Measurements from ENCODE around the gene VPS4B.
"Not testable (repeated sequence)": the region's sequence is repeated elsewhere in the genome, so short reads cannot be mapped to it uniquely, and the experiment has no call there.

VPS4B gene

DNA sequence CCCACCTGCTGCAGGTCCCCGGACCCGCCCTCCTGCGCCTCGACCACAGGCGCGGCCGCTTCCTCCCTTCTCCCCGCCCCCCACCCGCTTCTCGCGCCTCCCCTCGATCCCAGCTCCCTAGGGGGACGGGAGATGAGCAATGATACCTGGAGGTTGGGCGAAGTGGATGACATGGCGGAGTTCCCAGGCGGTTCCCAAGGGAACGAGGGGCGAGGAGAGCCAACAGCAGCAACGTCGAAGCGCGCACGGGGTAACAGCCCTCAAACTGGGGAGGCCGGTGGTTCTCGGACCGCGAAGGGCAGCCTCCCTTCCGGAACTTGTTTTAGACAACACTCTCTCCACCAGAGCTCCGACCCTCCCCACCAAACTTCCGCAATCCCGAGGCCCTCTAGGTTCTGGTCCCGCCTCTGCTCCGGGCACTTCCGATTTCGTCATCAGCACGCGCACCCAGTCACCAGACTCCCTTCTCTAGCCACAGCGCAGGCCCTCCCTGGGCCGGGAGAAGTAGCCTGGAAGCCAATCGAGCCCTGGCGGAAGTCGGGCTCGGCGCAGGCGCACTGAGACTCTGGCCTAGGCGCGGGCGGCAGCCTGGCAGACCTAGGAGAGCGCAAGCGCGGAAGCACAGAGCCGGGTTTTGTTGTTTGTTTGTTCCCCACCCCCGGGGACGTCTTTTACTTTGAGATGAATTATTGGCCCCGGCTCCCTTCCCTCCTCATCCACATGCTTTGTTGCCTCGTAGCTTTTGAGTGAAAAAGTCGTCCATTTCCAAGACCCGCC is at the start of gene VPS4B:
Gene VPS4B (minus strand): TSS at position 390 of the 777 bp plus-strand sequence. CDS start 217 bp downstream, at position 173.
- DNase-seq, result peak; percentile 99

DNA sequence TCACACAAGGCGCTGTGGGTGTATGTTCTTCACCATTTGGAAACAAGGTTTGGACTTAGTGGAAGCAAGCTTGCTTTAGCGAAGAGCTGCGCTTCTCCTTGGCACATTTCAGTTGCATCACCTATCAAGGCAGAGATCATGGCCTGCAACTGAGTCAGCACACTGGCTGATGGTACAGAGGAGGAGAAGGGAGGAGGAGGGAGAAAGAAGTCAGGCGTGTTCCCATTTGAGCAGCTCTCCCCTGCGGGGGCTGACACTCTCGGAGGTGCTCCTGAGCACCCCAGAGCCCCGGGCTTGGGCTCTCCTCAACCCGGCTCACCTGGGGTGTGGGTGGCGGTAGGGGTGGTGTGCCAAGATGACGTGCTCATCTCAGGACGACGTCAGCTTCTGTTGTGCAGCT is 48.5 kb upstream of the VPS4B start:
- DNase-seq, result no peak

DNA sequence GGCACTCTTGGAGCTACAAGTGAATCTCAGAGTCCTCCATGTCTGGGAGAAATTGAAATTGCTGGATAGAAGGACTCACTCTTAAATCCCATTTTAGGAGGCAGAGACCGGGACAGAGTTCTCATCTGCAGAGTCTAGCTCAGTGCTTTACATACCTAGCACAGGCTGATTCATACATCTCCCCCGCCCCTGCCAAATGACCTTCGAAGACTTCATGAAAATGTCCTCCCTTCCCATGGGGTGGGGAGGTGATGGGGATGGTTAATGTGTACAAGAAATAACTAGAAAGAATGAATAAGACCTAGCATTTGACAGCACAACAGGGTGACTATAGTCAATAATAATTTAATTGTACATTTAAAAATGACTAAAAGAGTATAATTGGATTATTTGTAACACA is 46.3 kb upstream of the VPS4B start:
- no peak for DNase-seq

DNA sequence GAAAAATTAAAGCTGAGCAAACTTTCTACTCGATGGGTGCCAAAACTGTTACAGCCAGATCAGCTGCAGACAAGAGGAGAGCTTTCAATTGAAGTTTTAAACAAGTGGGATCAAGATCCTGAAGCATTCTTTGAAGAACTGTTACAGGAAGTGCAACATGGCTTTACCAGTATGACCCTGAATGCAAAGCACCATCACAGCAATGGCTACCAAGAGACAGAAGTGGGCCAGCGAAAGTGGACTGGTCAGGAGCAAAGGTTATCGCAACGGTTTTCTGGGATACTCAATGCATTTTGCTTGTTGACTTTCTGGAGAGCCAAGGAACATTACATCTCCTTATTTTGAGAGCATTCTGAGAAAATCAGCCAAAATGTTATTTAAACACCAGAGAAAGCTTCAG is 45.4 kb upstream of the VPS4B start:
- DNase-seq, result no peak

DNA sequence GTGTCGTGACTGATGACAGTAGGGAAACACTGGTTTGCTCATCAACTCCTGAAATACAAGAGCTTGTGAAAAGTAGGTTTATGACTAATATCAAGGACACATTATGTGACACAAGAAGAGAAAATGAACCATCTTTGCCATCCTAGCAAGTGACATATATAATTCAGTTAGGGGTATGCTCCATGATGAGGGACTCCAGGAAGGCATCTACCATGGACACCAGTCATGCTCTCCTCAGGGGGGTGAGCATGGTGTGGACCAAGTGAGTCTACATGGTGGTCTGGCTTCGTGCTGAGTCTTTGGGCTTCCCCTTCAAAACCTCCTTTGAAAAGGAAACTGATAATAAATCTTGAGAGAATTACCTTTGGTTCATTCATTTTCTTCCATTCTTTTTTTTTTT is 42.8 kb upstream of the VPS4B start:
- no peak for DNase-seq

DNA sequence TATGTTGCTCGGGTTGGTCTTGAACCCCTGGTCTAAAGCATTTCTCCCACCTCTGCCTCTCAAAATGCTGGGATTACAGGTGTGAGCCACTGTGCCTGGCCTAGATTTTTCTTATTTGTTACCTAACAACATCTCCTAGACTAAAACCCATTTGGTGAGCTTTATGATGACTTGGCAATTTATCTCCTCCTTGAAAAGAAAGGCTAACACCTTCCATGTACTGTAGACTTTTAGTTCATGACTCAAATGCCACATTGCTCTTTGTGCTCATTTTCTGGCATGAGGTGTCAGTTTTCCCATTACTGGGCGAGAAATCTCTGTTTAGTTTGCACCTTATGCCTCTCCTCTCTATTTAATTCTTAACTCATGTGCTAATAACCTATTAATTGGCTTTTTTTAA is 42.2 kb upstream of the VPS4B start:
- no peak for DNase-seq

DNA sequence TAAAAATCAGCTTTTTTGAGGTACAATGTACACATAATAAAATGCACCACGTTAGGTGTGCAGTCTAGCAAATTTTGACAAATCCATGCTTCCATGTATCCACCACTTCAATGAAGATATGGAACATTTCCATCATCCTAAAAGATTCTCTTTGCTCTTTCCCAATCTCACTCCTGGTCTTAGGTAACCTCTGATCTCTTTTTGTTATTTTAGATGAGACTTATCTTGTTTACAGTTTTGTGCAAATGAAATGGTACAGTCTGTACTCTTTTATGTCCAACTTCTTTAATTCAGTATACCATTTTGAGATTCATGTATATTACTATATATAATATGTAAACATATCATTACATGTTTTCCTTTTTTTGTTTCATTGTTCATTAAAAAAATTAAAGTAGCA is 38.1 kb upstream of the VPS4B start:
- no peak for DNase-seq

DNA sequence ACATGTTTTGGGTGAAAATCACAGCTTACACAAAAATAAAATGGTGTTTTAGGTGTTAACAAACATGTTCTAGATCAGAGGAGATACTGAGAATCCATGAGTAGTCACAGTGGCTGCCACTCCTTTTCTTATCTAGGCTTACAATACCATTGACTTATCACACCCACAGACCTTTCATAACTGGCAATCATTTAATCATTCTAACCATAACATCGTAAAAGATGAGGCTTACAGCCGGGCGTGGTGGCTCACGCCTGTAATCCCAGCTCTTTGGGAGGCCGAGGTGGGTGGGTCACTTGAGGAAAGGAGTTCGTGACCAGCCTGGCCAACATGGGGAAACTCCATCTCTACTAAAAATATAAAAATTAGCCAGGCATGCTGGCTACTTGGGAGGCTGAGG is 35.7 kb upstream of the VPS4B start:
- DNase-seq, result no peak

DNA sequence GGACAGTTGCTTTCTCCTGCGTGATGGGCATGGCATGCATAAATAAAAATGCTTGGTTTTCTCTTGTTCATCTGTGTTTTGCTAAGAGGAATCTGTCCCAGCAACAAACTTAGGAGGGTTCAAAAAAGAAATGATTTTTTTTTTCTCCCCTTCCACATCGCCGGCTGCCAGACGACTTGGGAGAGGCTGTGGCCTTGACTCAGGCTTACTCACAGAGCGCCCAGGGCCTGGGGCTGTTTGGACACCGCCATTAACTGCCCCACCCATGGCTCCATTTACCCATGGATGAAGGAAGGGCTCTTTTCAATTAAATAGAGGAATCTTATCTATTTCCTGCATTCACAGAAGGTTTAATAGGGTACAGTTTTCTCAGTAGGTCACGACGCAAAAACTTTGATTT is 32.2 kb upstream of the VPS4B start:
- no peak for DNase-seq

DNA sequence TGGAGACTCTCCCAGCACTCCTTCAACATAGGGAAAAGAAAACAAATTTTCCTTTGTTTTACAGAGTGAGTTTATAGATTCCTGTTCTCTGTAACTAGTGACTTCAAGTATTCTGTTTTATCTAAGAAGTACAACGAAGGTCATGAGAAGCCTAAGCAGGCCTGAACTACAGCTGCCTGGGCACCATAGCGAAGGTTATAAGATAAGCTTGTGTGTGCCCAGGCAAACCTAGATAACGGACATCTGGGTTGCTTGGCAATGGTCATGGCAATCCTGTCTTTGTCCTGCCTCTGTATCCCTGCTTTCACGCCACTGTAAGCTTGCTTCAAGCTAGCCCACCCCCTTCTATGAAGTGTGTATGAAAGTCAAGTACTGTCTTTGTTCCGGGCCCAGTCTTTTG is 30.5 kb upstream of the VPS4B start:
- not testable (repeated sequence) for DNase-seq

DNA sequence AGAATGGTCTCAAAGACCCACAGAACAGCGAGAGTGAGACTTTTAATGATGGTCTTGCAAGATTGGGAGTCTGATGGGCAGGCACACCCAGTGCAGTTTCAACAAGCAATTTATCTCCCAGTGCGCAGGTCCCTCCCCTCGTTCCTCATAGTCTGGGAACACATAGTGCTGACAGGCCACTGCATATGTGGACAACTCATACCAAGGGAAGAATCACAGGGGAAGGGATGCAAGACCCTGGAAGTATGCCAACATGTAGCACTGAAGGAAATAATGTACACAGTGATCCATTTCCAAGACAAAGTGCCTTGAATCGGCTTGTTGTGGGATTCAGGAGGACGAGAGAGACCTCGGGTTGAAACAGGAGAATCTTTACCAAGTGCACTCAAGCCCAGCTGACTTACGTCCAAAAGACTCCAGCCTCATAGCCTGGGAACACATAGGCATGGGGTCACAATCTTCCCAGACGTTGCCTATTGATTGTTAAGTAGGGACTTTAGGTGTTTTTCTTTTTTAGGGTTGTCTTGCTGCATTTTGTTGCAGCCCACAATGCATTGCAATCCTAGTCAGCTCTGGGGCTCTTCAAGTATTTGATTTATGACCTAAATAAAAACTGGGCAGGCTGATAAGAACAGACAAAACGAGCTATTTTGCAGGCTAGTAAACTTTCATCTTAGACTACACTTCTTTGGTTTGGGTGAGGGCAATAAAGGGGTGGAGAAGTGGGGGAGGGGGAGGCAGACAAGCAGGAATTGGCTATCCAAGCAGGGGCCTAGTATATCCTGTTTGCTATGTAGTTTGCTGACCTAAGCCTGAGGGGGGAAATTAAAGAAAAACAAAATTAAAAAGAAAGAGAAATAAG is 29.8 kb upstream of the VPS4B start:
- no peak for DNase-seq

DNA sequence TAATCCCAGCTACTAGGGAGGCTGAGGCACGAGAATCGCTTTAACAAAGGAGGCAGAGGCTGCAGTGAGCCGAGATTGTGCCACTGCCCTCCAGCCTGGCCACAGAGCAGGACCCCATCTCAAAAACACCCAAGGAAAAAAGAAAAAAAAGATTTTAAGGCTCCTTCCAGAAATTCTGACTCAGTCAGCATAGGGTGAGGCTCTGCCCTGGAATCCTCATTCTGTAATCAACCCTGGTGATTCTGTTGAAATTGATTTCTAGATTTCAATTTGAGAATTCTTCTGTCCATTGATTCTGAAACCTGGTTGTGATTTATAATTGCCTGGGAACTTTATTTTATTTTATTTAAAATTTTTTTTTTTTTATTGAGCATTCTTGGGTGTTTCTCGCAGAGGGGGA is 27.1 kb upstream of the VPS4B start:
- no peak for DNase-seq

DNA sequence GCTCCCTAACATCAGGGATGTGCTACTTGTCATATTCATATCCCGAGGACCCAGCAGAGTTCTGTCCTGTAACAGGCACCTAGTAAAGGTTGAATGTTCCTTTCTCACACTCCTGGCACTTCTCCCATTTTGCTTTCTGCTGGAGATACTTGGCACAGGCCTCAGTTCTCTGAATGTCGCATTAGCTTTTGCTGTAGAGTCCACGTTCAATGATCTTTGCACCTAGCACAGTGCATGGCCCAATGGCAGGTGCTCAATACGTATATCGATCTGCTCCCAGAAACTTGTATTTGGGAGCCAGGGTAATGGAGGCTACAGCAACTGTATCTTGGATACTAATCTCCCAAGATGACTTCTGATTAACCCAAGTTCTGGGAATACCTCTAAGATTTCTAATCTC is 24.8 kb upstream of the VPS4B start:
- no peak for DNase-seq

DNA sequence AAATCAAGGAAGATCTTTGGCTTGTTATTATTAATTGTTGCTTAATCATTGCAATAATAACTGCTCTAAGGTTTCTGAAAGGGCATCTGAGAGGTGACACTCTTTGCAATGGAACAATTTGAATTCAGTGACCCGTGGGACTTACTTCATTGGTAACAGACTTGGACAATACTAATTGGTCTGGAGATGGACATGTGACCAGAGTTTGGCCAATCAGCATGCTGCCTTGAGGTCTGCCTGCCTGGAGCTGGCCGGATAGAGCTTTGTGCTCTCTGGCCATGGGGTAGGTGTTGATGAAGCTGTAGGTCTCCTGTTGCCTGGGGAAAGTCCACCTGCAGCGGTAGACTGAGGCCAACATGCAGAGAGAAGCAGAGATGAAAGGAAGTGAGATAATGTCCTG is 24.0 kb upstream of the VPS4B start:
- DNase-seq, result no peak

DNA sequence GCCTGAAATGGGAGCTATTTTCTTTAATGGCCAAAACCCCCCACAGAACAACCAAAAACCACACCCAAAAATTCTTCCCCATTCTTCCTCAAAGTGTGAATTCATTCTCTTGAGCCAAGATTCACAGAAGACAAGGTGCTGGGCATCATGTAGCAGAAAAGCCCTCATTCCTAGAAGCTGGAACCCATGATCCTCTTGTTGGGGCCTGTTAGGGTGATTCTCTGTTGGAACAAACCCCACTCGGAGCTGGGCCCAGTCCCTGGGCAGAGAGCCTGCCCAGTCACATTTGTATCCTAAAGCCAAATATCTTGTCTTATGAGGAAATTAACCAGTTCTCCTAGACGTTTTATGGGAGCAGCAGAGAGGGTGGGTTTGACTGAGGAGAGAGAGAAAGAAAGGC is 22.8 kb upstream of the VPS4B start:
- no peak for DNase-seq

DNA sequence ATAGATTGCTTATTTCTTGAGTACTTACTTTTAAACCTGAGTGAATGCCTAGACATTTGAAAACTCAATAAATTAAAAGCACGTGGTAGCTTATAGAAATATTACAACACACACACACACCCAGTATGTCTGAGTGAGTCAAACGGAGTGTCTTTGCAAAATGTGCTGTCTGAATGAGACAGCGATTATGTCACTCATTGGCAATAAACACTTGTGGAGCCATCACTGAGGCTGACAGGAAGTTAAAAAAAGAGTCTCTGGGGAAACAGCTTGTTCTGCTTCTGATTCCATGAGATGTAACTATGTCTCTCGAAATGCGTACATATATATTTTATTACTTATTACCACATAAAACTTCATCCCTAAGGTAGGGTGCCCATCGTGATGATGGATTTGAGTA is 22.3 kb upstream of the VPS4B start:
- DNase-seq, result no peak

DNA sequence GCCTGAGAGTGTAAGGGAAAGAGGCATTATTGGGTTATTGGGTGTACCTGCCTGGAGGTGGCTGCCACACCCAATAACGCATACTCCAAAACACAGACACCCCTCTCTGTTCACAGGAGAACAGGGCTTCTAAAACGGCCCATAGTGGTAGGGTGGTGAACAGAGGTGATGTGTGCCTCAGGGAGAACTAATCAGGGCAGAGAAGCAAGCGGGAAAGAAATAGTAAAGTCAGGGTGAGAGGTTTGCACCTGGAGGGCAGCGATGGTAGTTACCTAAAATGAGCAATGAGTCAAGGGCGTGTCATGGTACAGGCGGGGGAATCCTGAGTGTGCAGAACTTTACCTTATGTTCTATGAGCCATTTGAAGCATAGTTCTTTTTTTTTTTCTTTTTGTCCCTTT is 21.6 kb upstream of the VPS4B start:
- DNase-seq, result no peak

DNA sequence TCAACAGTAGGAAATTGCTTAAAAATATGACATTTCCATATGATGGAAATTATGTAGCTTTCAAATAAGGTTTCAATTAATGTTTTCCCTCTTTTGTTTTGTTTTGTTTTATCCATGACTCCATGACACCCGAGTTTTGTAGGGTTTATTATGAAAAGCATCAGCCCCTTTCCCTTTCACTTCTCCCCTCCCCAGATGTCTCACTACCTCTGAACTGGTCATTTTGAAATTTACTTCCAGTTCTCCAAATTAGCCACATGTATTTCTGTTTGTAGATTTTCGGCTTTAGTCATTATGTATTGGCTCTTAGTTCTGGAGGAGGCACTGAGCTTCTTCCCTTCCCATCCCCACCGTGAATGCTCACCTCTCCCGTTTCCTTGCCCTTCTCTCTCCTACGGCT is 18.6 kb upstream of the VPS4B start:
- DNase-seq, result no peak

DNA sequence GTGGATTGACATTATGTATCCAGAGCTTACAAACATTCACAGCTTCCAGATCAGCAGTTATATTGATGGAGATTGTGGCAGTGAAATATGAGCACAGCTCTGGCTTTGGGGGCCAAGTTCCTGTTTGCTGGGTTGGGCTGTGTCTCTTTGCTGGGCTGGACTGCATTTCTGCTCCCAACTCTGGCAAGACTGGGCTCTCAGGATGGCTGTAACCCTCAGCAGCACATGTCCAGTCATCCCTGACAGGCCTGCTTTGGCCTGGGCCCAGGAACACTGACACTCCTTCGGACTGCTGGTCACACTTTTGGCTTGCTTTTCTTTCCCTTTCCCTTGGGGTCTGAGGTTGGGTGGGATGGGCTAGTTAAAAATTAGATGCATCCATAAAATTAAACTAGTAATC is 17.9 kb upstream of the VPS4B start:
- DNase-seq, result no peak

DNA sequence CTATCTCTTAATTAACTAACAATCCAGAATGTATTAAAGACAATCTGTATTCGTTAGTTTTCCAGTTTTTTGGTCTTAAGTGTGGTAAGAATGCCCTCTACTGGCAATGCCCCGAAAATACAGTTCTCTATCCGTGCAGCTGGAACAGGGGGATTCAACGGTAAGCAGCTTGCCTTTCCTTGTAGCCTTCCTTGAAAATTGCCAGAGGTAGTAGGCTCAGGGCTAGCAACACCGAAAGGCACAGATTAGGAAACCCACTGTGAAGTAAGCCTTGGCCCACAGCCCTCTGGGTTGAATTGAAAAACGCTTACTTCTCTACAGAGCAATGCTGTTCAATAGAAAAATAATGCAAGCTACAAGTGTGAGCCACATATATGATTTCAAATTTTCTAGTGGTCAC is 17.1 kb upstream of the VPS4B start:
- DNase-seq, result no peak

DNA sequence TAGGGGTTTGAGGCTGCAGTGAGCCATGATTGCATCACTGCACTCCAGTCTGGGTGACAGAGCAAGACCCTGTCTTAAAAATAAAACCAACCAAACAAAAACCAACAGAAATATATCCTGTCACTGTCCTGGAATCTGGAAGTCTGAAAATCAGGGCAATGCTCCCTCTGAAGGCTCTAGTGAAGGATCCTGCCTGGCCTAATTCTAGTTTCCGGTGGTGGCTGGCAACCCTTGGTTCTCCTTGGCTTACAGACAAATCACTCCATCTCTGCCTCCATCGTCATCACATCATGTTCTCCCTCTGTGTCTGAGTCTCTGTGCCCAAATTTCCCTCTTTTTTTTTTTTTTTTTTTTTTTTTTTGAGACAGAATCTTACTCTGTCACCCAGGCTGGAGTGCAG is 15.9 kb upstream of the VPS4B start:
- DNase-seq, result no peak

DNA sequence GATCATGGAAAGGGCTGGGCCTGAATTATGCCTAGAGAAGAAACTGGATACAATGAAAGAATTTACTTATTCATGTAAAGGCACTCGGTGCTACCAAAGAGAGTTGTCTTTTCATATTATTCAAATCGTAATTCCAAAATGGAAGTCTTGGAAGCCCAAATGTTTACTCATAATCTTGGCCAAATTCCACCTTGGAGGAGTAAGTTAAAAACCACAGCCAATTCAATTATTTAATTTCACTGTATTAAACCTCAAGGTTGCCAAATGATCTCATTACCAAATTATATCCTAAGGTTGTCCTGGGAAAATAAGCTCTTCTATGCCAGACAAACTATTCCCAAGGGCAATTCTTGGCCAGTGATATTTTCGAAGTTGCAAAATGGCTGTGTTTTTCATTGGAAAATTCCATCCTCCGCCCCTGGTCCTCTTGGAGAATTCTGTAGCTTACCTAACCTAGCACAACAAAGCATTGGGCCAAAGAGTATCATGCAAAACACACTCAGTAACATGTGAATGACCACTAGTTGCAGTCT is 11.1 kb upstream of the VPS4B start:
- no peak for DNase-seq

DNA sequence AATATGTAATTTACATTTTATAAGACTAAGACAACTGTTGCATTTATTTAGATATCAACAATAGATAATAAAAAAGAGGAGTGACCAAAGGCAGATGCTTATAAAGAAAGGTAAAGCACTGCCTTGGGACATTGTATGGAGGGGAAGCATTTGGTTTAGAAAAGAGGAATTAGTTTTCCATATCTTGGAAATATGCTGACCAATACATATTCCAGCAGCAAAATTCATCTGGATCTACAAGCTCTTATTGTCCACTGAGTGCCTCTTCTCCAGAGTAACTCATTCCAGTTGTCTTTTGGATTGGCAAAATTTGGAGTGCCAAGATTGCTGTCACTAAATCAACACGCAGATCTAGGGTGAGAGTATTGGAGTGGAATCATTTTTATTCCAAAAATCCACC is 8.9 kb upstream of the VPS4B start:
- DNase-seq, result no peak

DNA sequence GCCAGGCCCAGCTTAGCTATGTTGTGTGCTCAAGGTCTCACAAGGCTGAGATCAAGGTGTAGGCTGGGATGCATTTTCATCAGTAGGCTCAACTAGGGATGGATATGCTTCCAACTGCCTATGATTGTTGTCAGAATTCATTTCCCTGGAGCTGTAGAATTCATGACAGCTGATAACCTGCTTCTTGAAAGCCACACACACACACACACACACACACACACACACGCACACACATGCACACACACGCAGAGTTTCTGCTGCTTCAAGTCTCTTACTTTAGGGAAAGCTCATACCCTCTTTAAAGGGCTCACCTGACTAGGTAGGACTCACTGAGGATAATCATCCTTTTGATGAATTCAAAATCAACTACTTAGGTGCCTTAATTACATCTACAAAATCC is 8.2 kb upstream of the VPS4B start:
- no peak for DNase-seq
